HG02840 (cell line): ENCODE data around the gene ITIH1.
"Not testable (repeated sequence)": the region's sequence is repeated elsewhere in the genome, so short reads cannot be mapped to it uniquely, and the experiment has no call there.

ENCODE experiments used
- ATAC-seq: cut with Tn5 transposase; IDR thresholded peaks from one replicate; pipeline ENCODE4 v1.9.1; 2021; ENCODE audit warnings: mild to moderate bottlenecking, moderate library complexity, moderate number of reproducible peaks; ENCODE audit not compliant: unreplicated experiment, low FRiP score

The ITIH1 gene, protein sequence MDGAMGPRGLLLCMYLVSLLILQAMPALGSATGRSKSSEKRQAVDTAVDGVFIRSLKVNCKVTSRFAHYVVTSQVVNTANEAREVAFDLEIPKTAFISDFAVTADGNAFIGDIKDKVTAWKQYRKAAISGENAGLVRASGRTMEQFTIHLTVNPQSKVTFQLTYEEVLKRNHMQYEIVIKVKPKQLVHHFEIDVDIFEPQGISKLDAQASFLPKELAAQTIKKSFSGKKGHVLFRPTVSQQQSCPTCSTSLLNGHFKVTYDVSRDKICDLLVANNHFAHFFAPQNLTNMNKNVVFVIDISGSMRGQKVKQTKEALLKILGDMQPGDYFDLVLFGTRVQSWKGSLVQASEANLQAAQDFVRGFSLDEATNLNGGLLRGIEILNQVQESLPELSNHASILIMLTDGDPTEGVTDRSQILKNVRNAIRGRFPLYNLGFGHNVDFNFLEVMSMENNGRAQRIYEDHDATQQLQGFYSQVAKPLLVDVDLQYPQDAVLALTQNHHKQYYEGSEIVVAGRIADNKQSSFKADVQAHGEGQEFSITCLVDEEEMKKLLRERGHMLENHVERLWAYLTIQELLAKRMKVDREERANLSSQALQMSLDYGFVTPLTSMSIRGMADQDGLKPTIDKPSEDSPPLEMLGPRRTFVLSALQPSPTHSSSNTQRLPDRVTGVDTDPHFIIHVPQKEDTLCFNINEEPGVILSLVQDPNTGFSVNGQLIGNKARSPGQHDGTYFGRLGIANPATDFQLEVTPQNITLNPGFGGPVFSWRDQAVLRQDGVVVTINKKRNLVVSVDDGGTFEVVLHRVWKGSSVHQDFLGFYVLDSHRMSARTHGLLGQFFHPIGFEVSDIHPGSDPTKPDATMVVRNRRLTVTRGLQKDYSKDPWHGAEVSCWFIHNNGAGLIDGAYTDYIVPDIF

DNA sequence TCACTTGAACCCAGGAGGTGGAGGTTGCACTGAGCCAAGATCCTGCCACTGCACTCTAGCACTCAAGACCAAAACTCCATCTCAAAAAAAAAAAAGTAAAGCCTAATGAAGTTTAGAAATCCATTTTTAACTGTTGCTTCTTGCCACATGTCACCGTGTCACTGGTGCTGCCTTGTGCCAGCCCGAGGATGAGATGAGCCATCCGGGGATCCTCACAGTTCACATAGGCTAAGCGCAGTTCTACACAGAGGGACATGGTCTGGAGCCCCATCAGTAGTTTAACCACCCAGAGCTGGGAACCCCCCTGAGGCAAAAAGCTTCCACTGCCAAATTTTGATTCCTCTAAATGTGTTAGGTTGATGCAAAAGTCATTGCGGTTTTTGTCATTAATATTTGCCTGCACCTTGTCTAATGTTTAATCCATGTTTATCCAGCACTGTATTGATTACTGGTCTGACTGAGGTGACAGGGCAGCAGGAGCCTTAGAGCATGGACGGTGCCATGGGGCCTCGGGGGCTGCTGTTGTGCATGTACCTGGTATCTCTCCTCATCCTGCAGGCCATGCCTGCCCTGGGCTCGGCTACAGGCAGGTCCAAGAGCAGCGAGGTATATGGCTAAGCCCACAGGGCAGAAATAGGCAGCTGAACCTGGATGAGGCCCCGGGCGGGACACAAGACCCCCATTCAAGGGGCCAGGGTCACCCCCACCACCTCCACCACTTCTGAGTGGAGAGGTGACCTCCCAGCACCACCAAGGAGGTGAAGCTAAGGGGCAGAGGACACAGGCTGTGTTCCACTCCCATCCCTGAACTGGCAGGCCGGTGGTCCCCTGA, at the start of gene ITIH1:
Gene ITIH1, plus strand, starts transcription at position 473 of the 832 bp plus-strand sequence. Its CDS starts 17 bp downstream, at position 490.
- no peak for ATAC-seq

DNA sequence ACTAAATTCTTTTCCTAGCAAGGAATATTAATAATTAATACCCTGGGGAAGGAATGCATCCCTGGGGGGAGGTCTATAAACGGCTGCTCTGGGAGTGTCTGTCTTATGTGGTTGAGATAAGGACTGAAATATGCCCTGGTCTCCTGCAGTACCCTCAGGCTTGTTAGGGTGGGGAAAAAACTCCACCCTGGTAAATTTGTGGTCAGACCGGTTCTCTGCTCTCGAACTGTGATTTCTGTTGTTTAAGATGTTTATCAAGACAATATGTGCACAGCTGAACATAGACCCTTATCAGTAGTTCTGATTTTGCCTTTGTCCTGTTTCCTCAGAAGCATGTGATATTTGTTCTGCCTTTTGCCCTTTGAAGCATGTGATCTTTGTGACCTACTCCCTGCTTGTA, 48.6 kb upstream of the ITIH1 start:
- not testable (repeated sequence) for ATAC-seq

GRCh38 chr3:52730681-52731080, 46.7 kb upstream of the ITIH1 start:
- ATAC-seq, result no peak

DNA sequence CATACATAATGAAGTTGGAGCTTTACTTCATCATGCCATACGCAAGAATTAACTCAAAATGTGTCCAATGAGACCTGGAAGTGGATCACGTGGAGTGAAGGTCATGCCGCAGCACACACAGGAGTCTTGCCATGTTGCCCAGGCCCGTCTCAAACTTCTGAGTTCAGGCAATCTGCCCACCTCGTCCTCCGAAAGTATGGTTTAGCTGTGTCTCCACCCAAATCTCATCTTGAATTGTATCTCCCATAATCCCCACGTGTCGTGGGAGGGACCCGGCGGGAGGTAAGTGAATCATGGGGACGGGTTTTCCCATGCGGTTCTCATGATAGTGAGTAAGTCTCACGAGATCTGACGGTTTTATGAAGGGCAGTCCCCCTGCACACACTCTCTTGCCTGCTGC, 45.8 kb upstream of the ITIH1 start:
- ATAC-seq, result no peak

DNA sequence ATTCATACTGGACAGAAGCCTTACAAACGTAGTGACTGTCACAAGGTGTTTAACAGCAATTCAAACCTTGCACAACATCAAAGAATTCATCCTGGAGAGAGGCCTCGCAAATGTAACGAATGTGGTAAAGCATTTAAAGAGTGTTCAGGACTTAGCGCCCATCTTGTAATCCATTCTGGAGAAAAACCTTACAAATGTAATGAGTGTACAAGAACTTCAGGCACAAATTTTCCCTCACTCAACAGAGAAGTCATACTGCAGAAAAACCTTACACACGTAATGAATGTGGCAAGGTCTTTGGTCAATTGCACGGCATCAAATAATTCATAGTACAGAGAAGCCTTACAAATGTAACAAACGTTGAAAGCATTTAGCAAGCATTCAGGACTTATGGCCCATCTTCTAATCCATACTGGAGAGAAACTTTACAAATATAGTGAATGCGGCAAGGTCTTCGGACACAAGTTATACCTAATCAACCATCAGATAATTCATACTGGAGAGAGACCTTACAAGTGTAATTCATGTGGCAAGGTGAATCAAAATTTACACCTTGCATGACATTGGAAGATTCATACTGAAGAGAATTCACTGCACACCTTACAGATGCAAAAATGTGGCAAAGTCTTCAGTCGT, 44.0 kb upstream of the ITIH1 start:
- no peak for ATAC-seq

- ATAC-seq, result no peak
These were observed 37.7 kb upstream of the ITIH1 start for GRCh38 chr3:52739730-52740129.

DNA sequence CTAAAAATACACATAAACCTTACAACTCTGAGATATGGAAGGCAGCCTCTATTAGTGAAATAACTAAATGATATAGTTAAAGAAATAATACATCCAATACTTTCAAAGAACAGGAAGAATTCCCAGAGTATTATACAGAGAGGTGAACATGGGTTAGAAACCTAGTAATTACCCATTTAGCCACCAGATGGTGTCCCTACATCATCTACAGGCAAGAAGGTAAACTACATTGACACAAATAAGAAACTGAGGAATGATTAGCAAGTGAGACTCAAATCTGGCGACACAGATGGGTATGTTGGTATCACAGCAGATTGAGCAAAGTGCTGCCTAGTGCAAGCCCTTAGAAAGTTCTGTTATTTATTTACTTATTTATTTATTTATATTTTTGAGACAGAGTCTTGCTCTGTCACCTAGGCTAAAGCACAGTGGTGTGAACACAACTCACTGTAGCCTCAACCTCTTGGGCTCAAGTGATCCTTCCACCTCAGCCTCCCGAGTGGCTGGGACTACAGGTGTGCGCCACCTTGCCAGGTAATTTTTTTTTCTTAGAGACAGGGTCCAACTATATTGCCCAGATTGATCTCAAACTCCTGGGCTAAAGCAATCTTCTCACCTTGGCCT, 34.9 kb upstream of the ITIH1 start:
- no peak for ATAC-seq

DNA sequence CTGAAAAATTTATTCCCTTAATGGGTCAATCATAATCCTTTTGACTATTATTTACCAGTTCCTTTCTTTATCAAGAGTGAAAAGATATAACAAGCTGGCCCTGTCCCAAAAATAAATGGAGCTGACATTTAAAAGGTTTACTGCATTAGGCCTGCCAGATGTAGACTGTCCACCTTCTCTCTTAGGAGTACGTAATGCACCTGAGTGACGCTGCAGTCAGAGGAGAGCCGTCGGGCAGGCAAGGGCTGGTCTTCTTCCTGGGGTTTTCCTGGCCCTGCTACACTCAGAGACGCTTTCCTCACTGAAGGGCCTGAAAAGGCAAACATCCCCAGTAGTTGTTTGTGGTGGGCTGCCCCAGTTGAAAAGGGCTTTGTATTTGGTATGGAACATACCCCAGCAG, 34.2 kb upstream of the ITIH1 start:
- no peak for ATAC-seq

- no peak for ATAC-seq
These were observed 33.7 kb upstream of the ITIH1 start for GRCh38 chr3:52743721-52744120.

DNA sequence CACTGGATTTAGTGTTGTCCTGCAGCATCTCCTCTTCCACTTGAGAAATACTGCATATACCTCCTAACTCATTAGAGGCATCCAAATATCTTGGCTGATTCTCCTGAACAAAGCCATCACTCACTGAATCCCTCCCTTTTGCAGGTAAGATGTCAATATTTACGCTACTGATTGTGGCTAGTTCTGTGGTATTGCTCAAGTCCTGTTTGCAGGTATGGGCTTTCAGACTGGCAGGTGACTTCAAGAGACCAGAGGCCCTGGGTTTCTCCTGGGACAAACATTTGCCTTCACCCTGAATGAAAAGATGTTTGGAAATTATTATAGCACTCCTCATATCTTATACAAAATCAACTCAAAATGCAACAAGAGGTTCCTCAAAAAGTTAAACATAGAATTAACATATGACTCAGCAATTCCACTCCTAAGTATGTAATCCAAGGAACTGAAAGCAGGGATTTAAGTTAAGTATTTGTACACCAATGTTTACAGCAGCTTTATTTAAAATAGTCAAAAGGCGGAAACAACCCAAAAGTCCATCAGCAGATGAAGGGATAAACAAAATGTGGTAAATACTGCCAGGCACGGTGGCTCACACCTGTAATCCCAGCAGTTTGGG, 25.2 kb upstream of the ITIH1 start:
- ATAC-seq, result no peak

DNA sequence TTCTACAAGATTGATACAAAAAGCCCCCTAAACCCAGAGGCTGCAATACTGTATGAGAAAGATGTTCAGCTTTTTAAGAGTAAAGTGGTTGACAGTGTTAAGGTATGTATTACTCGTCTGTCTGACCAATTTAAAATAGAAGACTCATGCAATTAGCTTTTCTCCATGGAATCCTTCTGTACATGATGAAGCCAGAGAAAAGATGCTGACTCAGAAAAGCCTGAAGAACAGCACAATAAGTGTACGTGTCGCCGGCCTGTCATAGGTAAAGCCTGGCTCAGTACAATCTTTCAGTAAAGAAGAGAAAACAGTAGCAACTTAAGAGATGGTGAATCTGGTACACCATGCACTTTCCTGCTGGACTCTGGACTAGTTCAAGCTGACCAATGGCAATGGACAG, 23.0 kb upstream of the ITIH1 start:
- no peak for ATAC-seq

GRCh38 chr3:52756141-52756540, 21.3 kb upstream of the ITIH1 start:
- no peak for ATAC-seq

DNA sequence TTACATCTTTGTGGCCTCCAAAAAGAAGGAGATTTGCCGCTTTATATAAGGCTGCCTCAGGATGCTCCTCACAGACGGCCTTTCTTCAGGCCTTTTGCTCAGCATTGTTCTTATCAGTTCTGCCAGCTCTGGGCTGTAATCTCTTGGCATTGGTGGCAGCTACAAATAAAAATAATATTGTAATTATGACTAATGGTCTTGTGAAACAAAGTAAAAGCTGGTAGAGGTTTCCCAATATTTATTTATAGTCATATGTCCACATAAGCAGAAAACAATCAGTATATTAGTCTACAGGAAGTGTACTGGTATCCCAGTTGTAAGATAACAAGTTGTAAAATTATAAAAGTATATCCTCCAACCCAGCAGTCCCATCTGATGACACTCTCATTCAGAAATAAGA, 13.9 kb upstream of the ITIH1 start:
- ATAC-seq, result no peak

- no peak for ATAC-seq
These were observed 7.5 kb upstream of the ITIH1 start for GRCh38 chr3:52769786-52770455.

DNA sequence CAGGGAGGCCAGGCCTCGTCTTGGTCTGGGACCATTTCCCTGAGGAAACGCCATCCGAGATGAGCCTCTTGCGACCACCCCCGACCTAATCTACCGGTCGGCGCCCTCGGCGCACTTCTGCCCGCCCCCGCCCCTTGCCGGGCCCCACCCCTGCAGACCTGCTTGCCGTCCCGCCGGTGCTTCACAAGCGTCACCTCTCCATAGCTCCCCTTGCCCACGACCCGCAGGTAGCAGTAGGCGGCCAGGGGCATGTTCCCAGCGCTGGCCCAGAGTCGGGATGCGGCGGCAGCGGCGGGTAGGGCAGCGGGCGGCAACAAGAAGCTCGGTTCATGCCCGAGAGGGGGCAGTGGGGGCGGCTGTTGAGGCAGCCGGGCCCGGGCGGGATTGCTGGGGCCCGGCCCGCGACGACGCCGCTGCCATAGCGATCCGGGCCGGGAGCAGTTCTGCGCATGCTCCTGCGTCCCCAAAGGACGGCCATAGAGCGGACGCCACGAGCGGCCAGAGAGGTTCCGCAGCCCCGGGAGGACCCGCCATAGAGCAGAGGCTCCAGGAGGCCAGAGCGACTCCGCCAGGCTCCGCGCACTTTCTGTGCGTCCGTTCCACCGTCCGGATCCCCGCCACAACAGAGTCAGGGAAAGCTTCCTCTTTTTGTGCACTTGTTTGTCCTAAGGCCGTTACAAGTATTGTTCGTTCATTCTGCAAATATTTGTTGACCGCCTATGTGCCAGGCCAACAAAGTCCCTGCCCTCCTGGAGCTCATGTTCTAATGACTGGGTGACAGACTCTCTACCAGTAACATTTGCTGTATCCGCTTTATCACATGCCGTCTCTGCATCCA, 6.7 kb upstream of the ITIH1 start, which contains the start of gene NEK4:
Gene NEK4, minus strand, starts transcription at position 445 of the 838 bp plus-strand sequence. Its CDS starts 194 bp downstream, at position 251.
- peak; percentile 94 for ATAC-seq

- no peak for ATAC-seq
These were observed 6.1 kb upstream of the ITIH1 start for GRCh38 chr3:52771334-52771681.

- ATAC-seq, result no peak
These were observed 5.7 kb upstream of the ITIH1 start for GRCh38 chr3:52771702-52772101.
